Activated naive CD4-positive, alpha-beta T cell treated with anti-CD3 and anti-CD28 coated beads, Interleukin-2, amount 50 U/mL, for 16 hours (primary cell): ENCODE measurements around the gene TLX2.
"Not testable (repeated sequence)": the region's sequence is repeated elsewhere in the genome, so short reads cannot be mapped to it uniquely, and the experiment has no call there.

Source experiments
- DNase-seq: peaks from one replicate; pipeline ENCODE4 v3.0.0-alpha.2; 2020

Gene TLX2

DNA sequence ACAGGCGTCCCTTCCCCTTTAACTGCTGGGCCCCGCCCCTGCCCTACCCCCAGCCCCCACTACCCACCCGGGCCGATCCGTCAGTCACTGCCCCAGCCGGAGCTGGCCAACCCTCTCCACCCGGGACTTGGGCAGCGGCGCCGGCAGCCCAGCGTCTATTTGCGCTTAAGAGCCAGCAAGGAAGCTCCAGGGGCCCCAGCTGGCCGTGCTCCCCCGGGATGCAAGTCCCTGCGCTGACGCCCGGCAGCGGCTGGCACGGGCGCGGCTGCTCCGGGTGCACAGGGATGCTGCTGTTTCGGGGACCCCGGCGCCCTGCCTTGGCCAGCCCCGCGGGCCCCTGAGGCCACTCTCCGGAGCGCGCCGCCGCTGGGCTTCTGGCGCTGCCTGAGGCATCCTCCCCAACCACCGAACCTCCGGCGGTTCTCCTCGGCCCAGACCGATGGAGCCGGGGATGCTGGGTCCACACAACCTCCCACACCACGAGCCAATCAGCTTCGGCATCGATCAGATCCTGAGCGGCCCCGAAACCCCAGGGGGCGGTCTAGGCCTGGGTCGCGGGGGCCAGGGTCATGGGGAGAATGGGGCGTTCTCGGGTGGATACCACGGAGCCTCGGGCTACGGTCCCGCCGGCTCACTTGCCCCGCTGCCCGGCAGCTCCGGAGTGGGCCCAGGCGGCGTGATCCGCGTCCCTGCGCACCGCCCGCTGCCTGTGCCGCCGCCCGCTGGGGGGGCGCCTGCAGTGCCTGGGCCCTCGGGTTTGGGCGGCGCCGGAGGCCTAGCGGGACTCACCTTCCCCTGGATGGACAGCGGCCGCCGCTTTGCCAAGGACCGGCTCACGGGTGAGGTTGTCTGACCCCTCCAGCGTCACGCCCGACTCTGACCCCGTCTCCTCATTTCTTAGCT is at the start of gene TLX2:
Gene TLX2 (plus strand): TSS at position 83 of the 903 bp plus-strand sequence. CDS start 357 bp downstream, at position 440.
- no peak for DNase-seq

DNA sequence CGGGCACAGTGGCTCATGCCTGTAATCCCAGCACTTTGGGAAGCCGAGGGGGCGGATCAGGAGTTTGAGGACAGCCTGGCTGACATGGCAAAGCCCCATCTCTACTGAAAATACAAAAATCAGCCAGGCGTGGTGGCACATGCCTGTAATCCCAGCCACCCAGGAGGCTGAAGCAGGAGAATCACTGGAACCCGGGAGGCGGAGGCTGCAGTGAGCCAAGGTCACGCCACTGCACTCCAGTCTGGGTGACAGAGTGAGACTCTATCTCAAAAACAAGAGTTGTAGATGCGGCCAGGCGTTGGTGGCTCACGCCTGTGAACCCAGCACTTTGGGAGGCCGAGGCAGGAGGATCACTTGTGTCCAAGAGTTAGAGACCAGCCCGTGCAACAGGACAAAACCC is 43.5 kb upstream of the TLX2 start:
- not testable (repeated sequence) for DNase-seq

DNA sequence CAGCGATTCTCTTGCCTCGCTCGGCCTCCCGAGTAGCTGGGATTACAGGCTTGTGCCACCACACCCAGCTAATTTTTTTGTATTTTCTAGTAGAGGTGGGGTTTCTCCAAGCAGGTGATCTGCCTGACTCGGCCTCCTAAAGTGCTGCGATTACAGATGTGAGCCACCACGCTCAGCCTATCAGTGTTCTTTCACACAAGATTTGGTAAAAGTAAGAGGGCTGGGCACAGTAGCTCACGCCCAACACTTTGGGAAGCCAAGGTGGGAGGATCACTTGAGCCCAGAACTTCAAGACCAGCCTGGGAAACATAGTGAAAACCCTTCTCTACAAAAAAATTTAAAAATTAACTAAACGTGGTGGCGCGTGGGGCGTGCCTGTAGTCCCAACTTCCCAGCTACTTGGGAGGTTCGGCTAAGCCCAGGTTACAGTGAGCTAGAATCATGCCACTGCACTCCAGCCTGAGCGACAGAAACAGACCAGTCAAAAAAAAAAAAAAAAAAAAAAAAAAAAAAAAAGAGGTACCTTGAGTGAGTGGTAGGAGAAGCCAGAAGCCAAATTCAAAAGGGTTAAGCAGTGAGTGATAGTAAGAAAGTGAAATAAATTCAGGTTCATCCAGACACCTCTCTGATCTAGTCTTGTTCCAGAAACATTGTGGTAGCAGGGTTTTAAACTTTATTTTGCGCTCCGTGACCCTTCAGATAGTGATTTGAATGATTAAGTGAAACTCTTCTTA is 42.8 kb upstream of the TLX2 start:
- no peak for DNase-seq

GRCh38 chr2:74472086-74472944 is 41.9 kb upstream of the TLX2 start, which contains the start of gene MRPL53:
Gene MRPL53 (minus strand): TSS chr2:74472680. CDS start chr2:74472660, 20 bp downstream.
- DNase-seq, result peak; percentile 96

DNA sequence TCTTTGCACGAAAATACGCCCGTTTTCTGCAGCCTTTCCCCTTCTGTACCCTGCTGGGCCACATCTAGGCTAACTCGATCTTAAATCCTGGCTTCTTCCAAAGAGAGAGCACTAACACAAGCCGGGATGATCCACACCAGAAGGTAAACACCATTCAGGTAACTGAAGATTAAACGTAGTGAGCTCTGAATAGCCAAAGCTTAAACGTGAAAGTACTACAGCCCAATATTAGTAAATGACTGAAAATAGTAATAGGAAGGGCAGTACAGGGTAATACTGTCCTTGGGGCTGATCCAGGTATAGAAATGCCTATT is 41.3 kb upstream of the TLX2 start:
- DNase-seq, result no peak

DNA sequence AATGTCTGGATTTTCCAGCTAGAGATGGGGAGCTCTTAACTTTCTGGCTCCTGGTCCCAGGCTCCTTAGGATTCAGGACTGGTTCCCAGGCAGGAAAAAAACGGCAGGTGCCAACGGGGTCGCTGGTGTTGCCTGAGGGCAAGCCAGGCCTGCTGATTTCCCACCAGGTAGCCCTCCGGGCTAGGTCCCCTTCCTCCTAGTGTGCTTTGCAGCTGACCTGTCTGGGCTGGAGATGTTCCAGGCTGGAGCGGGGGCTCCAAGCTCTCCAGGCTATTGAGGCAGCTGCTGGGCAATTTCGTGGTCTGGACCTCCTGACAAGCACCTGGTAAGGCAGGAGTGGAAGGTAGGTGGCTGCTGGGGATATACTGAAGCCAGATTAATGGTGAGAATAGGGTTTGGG is 39.8 kb upstream of the TLX2 start:
- no peak for DNase-seq

DNA sequence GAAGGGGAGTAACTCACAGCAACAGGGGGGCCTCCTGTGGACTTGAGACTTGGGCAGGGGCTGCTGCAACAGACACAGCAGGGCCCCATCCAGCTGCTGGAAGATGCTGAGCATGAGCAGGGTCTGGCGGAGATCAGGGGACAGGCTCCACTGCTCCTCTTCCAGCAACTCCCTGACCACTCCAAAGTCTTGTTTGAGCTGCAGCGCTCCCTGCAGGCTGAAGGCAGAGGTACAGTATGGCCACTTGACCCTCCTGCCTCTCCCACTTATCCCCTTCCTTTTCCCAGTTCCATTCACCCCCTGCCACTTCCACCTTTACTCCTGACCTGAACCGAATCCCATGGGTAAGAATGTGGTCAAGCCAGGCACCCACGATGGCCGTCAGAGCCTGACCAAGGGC is 39.4 kb upstream of the TLX2 start:
- DNase-seq, result no peak

DNA sequence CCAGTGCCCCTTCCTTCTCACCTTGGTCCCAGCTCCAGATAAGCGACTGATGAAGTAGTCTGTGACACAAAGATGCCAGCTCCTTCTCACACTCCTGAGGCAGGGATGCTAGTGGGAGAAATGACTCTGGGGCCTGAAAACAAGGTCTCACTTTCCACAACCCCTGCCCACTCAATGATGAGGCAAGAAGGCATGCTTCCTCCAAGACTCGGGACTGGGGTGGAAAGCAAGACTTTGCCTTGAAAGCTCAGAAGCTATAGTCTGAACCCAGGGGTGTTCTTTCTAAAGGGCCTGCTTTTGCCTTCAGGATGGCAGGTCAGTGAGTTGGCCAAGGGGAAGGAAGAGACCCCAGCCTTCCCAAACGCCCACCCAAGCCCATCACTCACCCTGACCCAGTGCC is 32.8 kb upstream of the TLX2 start:
- DNase-seq, result no peak

GRCh38 chr2:74481961-74482800 is 32.1 kb upstream of the TLX2 start:
- DNase-seq, result peak; percentile 61

DNA sequence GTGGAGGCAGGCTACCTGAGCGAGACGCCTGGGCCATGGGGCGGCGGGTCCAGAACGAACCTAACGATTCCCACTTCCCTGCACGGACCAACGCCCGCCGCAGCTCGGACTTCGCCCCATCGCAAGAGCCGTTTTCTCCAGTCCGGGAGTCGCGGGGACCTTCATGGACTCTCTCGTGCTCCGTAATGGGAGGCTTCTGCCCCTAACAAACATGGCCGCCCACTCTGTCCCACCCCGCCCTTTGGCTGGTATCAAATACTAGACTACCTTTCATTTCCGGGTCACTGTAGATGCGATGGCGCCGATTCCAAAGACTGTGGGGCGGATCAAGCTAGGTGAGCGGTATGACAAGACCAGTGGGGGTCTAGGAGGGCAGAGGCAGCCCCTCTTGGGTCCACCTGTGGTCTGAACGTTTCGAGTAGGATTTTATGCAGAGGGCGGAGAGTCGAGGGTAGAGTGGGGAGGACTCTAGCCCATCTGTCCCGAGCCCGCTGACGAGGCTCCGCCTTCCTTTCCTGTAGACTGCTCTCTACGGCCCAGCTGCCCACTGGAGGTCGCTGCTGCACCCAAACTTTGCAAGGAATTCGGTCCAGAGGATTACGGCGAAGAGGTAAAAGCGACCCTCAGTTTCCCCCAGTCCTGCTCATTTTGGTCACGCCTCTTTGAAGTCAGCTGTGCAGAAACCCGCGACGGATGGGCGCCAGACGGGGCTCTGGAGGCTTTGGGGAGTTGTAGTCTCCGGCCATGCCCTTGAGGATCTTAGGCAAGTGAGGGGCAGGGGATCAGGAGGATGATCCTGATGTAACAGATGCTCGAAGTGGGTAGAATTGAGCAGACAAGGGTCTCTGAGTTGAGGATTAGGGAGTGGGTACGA is 31.2 kb upstream of the TLX2 start, which contains the start of the genes CCDC142 and TTC31:
Gene CCDC142 (minus strand): TSS at position 198 of the 874 bp plus-strand sequence. CDS start 161 bp downstream, at position 37.
Gene TTC31 (plus strand): TSS at position 281 of the 874 bp plus-strand sequence. CDS start 15 bp downstream, at position 296.
- DNase-seq, result peak; percentile 94

DNA sequence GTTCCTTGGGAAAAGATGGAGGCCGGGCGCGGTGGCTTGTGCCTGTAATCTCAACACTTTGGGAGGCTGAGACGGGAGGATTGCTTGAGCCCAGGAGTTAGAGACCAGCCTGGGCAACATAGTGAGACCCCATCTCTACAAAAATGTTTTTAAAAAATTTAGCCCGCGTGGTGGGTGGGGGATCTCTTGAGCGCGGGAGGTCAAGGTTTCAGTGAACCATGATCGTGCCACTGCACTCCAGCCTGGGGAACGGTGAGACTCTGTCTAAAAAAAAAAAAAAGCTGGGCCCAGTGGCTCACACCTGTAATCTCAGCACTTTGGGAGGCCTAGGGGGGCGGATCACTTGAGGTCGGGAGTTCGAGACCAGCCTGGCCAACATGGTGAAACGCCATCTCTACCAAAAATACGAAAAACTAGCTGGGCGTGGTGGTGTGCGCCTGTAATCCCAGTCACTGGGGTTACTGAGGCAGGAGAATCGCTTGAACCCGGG is 30.5 kb upstream of the TLX2 start:
- not testable (repeated sequence) for DNase-seq

GRCh38 chr2:74486141-74486540 is 28.1 kb upstream of the TLX2 start:
- no peak for DNase-seq

GRCh38 chr2:74488643-74489481 is 25.4 kb upstream of the TLX2 start:
- DNase-seq, result no peak

DNA sequence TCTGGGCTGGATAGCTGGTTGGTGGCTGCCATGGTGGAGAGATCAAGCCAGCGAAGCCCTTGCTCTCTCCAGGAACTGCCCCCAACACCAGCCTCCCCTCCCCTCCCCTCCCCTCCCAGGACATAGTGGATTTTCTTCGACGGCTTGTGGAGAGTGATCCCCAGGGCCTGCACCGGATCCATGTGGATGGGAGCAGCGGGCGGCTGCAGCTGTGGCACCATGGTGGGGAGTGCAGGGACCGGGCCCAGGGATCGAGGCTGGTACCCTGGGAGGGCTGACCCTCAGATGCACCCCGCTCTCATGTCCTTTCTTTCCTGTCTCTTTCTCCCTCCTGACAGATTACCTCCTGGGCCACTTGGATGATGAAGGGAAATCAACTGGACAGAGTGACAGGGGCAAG is 24.3 kb upstream of the TLX2 start:
- no peak for DNase-seq

GRCh38 chr2:74491648-74492544 is 22.4 kb upstream of the TLX2 start:
- no peak for DNase-seq

DNA sequence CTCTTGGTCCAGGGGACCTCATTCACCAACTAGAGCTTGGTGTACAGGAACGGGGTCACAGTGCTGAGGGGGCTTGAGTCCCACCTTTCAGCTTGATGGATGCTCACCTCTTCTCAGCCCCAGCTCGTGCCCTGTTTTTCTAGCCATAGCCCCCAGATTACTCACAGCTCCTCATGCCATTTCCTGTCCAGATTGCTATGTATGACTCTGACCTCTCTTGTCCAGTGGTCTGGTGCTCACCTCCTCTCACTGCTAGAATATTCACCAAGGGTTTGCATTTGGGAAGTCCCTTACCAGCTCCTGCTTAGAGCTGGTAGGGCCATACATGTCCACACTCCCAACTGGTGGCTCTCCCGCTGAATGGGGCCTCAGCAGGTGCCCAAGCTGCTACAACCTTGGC is 20.7 kb upstream of the TLX2 start:
- DNase-seq, result no peak

DNA sequence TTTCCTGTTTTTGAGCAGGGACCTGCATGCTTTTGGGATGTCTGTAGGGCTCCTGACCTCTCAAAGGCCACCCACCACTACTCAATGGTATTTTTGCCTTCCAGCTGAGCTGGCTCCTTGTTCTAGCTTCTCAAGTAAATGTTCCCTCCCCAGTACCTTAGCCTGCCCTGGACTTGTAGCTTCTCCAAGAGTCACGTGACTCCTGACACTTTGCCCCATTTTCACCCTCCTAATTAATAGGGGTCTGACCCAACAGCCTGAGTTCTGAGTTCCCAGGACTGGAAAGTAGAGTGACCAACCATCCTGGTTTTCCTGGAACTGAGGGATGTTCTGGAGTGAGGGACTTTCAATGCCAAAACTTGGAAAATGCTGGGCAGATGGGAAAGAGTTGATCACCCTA is 18.8 kb upstream of the TLX2 start:
- no peak for DNase-seq

- DNase-seq, result no peak
Measured at GRCh38 chr2:74496997-74497776, 17.1 kb upstream of the TLX2 start.
